ENCODE data around the gene KLF14. TPM values are rescaled to one million over a fixed set of nuclear protein-coding genes. Genes with fewer than 3 reads are reported as not detected.

KLF14 gene
- total and polyA plus RNA-seq, 2 of the 13 experiments (the other 11 are each of a cell fraction or from before 2014, with no cell fraction given), result not detected

DNA sequence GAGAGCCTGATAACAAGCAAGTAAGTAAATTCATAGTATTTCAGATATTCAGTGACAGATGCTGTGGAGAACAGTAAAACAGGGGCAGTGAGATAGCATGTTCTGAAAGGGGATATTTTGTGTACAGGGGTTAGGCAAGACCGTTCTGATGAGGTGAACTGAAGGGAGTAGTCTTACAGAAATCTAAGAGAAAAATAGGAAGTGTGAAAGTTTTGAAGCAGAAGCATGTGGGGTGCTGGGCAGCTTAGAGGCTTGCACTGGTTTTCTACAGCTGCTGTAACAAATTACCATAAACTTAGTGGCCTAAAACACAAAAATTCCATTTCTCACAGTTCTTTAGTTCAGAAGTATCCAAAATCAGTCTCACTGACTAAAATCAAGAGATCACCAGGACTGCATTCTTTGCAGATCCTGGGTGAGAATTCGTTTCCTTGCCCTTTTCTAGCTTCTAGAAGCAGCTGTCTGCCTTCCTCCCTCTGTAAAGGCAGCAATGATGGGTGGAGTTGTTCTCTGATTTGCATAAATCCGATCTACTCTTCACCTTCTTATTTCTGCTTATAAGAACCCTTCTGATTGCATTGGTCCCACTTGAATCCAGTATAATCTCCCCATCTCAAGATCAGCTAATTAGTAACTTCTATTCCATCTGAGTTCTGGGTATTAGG lies 7.5 kb upstream of the KLF14 start:
- no peak overlapping the region for H3K9ac ChIP-seq (ENCODE audit: insufficient read depth, low read depth, low read length)
- intact Hi-C loops (cut with micrococcal nuclease; ENCODE audit: unreplicated experiment), result no loop called here
- no peaks in the 10 kb centered on the region for H3K79me2 ChIP-seq (ENCODE audit: insufficient read depth, low read length)
- ChIA-PET CTCF (ENCODE audit: low intra/inter-chr PET ratio, low total read pairs) (no interaction called here), POLR2A (no interaction called here)
- no peaks in the 10 kb centered on the region for H4K20me1 ChIP-seq (ENCODE audit: insufficient read depth, low read length)
- no peaks in the 10 kb centered on the region for H3K4me1 ChIP-seq (ENCODE audit: insufficient read depth, low read length)
- no TSS peak for BruUV-seq (replicated peaks)
- ATAC-seq, result no peak
- H2AFZ ChIP-seq (ENCODE audit: low read length), result no peak overlapping the region
- no peaks in the 10 kb centered on the region for H3K36me3 ChIP-seq (replicated peaks in 1 of 2; ENCODE audit: control insufficient read depth in 1 of 2, insufficient read depth in 2 of 2, low read length in 2 of 2)
- no peak for TF ChIP-seq ZNF564 (CRISPR knock-in tag; IDR thresholded peaks at IDR 0.05)
- TF ChIP-seq NFIC (IDR thresholded peaks at IDR 0.05; ENCODE audit: low read length), result no peak
- TF ChIP-seq LCORL (IDR thresholded peaks at IDR 0.05), result no peak
- no peak for TF ChIP-seq LCORL (CRISPR knock-in tag; IDR thresholded peaks at IDR 0.05)
- no peak for TF ChIP-seq JUNB (CRISPR knock-in tag; IDR thresholded peaks at IDR 0.05; ENCODE audit: borderline replicate concordance)
- no peak for TF ChIP-seq ZNF329 (CRISPR knock-in tag; IDR thresholded peaks at IDR 0.05; ENCODE audit: low read depth)
- DNase-seq (ENCODE audit: low spot score), result no peak
- no peaks in the 10 kb centered on the region for H3K9me3 ChIP-seq (ENCODE audit: low read length)
- no peak overlapping the region for H3K4me3 ChIP-seq (replicated peaks in 1 of 3; ENCODE audit: insufficient read depth in 1 of 3, low read depth in 2 of 3, low read length in 3 of 3)
- peaks cover 0 to 13% of the 10 kb centered on the region in 2 experiments; a peak in 3 of 5 replicates for H3K27me3 ChIP-seq (ENCODE audit: control insufficient read depth in 1 of 2, insufficient read depth in 2 of 2, low read length in 2 of 2)
- H3K4me2 ChIP-seq (ENCODE audit: low read depth, low read length), result no peak overlapping the region
- FAIRE-seq, result no peak
- H3K27ac ChIP-seq (ENCODE audit: extremely low read length, insufficient read depth, low read length), result no peak overlapping the region
- whole genome bisulfite sequencing (ENCODE audit: low lambda C conversion rate), result under 1% methylated on average over 3 of the region's 3 CpGs
- in situ Hi-C loops (cut with HindIII; ENCODE audit: extremely low pct_ligation_motif_present, low pct_unique_long_range_greater_than_20kb), result no loop called here

DNA sequence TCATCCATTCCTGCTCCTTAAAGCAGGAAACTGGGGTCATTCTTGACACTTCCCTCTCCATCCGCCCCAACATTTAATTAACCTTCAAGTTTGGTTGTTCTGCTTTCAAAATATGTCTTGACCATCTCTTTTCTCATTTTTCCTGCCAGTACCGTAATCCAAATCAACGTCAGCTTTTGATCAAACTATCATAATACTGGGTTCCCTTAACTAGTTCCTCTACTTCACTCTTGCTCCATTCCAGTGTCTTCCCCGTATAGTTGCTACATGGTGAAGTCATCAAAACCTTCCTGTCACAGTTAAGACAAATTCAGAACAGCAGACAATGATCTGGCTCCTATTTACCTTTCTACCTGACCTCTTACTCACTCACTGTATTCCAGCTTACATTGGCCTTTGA lies 6.6 kb upstream of the KLF14 start:
- Histone ChIP-seq H3K4me3 (replicated peaks in 1 of 3; ENCODE audit: insufficient read depth in 1 of 3, low read depth in 2 of 3, low read length in 3 of 3) (no peak overlapping the region), H3K27me3 (ENCODE audit: control insufficient read depth in 1 of 2, insufficient read depth in 2 of 2, low read length in 2 of 2) (peaks cover 0 to 22% of the 10 kb centered on the region in 2 experiments; a peak in 3 of 5 replicates), H3K4me1 (ENCODE audit: insufficient read depth, low read length) (no peaks in the 10 kb centered on the region), H3K4me2 (ENCODE audit: low read depth, low read length) (no peak overlapping the region), H3K9ac (ENCODE audit: insufficient read depth, low read depth, low read length) (no peak overlapping the region), H2AFZ (ENCODE audit: low read length) (no peak overlapping the region), H3K36me3 (replicated peaks in 1 of 2; ENCODE audit: control insufficient read depth in 1 of 2, insufficient read depth in 2 of 2, low read length in 2 of 2) (no peaks in the 10 kb centered on the region), H3K9me3 (ENCODE audit: low read length) (no peaks in the 10 kb centered on the region), H3K27ac (ENCODE audit: extremely low read length, insufficient read depth, low read length) (no peak overlapping the region), H3K79me2 (ENCODE audit: insufficient read depth, low read length) (no peaks in the 10 kb centered on the region), H4K20me1 (ENCODE audit: insufficient read depth, low read length) (no peaks in the 10 kb centered on the region)
- DNase-seq (ENCODE audit: low spot score) (no peak), ATAC-seq (no peak), FAIRE-seq (no peak)
- intact Hi-C loops (cut with micrococcal nuclease; ENCODE audit: unreplicated experiment), result no loop called here
- 3% methylated on average over 4 of the region's 4 CpGs for WGBS (ENCODE audit: low lambda C conversion rate)
- in situ Hi-C loops (cut with HindIII; ENCODE audit: extremely low pct_ligation_motif_present, low pct_unique_long_range_greater_than_20kb), result no loop called here
- CTCF ChIA-PET (ENCODE audit: low intra/inter-chr PET ratio, low total read pairs), result no interaction called here
- BruUV-seq (replicated peaks), result no TSS peak
- POLR2A ChIA-PET, result no interaction called here
- TF ChIP-seq, protein P1, sequence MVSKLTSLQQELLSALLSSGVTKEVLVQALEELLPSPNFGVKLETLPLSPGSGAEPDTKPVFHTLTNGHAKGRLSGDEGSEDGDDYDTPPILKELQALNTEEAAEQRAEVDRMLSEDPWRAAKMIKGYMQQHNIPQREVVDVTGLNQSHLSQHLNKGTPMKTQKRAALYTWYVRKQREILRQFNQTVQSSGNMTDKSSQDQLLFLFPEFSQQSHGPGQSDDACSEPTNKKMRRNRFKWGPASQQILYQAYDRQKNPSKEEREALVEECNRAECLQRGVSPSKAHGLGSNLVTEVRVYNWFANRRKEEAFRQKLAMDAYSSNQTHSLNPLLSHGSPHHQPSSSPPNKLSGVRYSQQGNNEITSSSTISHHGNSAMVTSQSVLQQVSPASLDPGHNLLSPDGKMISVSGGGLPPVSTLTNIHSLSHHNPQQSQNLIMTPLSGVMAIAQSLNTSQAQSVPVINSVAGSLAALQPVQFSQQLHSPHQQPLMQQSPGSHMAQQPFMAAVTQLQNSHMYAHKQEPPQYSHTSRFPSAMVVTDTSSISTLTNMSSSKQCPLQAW (CRISPR knock-in tag; IDR thresholded peaks at IDR 0.05), result no peak
- TF ChIP-seq, protein P2, sequence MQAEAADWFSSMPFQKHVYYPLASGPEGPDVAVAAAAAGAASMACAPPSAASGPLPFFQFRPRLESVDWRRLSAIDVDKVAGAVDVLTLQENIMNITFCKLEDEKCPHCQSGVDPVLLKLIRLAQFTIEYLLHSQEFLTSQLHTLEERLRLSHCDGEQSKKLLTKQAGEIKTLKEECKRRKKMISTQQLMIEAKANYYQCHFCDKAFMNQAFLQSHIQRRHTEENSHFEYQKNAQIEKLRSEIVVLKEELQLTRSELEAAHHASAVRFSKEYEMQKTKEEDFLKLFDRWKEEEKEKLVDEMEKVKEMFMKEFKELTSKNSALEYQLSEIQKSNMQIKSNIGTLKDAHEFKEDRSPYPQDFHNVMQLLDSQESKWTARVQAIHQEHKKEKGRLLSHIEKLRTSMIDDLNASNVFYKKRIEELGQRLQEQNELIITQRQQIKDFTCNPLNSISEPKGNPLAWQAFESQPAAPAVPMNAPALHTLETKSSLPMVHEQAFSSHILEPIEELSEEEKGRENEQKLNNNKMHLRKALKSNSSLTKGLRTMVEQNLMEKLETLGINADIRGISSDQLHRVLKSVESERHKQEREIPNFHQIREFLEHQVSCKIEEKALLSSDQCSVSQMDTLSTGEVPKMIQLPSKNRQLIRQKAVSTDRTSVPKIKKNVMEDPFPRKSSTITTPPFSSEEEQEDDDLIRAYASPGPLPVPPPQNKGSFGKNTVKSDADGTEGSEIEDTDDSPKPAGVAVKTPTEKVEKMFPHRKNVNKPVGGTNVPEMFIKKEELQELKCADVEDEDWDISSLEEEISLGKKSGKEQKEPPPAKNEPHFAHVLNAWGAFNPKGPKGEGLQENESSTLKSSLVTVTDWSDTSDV (CRISPR knock-in tag; IDR thresholded peaks at IDR 0.05), result no peak
- TF ChIP-seq, protein P3, sequence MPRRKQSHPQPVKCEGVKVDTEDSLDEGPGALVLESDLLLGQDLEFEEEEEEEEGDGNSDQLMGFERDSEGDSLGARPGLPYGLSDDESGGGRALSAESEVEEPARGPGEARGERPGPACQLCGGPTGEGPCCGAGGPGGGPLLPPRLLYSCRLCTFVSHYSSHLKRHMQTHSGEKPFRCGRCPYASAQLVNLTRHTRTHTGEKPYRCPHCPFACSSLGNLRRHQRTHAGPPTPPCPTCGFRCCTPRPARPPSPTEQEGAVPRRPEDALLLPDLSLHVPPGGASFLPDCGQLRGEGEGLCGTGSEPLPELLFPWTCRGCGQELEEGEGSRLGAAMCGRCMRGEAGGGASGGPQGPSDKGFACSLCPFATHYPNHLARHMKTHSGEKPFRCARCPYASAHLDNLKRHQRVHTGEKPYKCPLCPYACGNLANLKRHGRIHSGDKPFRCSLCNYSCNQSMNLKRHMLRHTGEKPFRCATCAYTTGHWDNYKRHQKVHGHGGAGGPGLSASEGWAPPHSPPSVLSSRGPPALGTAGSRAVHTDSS (CRISPR knock-in tag; conservative IDR thresholded peaks at IDR 0.05), result no peak
- no peak for TF ChIP-seq SIN3A (IDR thresholded peaks at IDR 0.05; ENCODE audit: borderline replicate concordance, low read depth, low read length)
- TF ChIP-seq ISX (CRISPR knock-in tag; conservative IDR thresholded peaks at IDR 0.05), result no peak
- TF ChIP-seq, protein P4, sequence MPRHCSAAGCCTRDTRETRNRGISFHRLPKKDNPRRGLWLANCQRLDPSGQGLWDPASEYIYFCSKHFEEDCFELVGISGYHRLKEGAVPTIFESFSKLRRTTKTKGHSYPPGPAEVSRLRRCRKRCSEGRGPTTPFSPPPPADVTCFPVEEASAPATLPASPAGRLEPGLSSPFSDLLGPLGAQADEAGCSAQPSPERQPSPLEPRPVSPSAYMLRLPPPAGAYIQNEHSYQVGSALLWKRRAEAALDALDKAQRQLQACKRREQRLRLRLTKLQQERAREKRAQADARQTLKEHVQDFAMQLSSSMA (CRISPR knock-in tag; IDR thresholded peaks at IDR 0.05), result no peak
